Muscle layer of colon (tissue), 2 donors: ENCODE measurements around the gene HLF.

Source experiments
- H3K27ac ChIP-seq: one replicate; pipeline ENCODE4 v1.7.0; 2013; ENCODE audit warnings: low read depth, mild to moderate bottlenecking, low read length, moderate library complexity
- H3K27me3 ChIP-seq, 2 donors: one replicate each; pipeline ENCODE4 v1.7.0; 2013; ENCODE audit warnings: low read length in 2 of 2, mild to moderate bottlenecking in 2 of 2; ENCODE audit not compliant: insufficient read depth in 2 of 2, control insufficient read depth in 1 of 2
- H3K36me3 ChIP-seq: one replicate; pipeline ENCODE4 v1.7.0; 2013; ENCODE audit warnings: mild to moderate bottlenecking, low read length; ENCODE audit not compliant: insufficient read depth
- H3K4me1 ChIP-seq: one replicate; pipeline ENCODE4 v1.7.0; 2013; ENCODE audit warnings: mild to moderate bottlenecking, low read length; ENCODE audit not compliant: insufficient read depth
- H3K4me3 ChIP-seq, 2 donors: one replicate each; pipeline ENCODE4 v1.7.0; 2013; ENCODE audit warnings: low read length in 2 of 2, low read depth in 1 of 2, mild to moderate bottlenecking in 1 of 2, moderate library complexity in 1 of 2
- H3K9ac ChIP-seq: one replicate; pipeline ENCODE4 v1.7.0; 2013; ENCODE audit warnings: low read length
- H3K9me3 ChIP-seq: one replicate; pipeline ENCODE4 v1.7.0; 2013; ENCODE audit warnings: mild to moderate bottlenecking, low read length
- donor health status: abdominal sarcoma.
- donor health status: Adenocarcinoma of cecum.

The HLF gene

DNA sequence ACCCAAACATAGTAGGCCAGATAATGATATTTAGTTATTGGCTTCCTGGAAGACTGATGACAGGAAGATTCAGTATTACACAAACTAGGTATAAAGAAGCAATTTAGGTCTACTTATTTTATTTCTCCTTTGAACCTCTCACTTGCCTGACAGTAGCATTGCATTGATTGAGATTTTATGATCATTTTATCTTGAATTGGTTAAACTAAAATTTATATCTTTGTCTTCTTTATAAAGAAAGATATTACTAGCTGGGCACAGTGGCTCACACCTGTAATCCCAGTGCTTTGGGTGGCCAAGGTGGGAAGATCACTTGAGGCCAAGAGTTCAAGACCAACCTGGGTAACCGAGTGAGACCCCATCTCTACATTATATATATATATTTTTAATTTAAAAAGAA is 14.4 kb downstream of the HLF start:
- H3K27ac ChIP-seq = no peak overlapping the region
- H3K9me3 ChIP-seq = no peaks in the 10 kb centered on the region
- no peaks in the 10 kb centered on the region for H3K27me3 ChIP-seq
- no peak overlapping the region for H3K4me3 ChIP-seq
- H3K9ac ChIP-seq = no peak overlapping the region
- no peaks in the 10 kb centered on the region for H3K36me3 ChIP-seq
- H3K4me1 ChIP-seq = peaks cover 75% of the 10 kb centered on the region

DNA sequence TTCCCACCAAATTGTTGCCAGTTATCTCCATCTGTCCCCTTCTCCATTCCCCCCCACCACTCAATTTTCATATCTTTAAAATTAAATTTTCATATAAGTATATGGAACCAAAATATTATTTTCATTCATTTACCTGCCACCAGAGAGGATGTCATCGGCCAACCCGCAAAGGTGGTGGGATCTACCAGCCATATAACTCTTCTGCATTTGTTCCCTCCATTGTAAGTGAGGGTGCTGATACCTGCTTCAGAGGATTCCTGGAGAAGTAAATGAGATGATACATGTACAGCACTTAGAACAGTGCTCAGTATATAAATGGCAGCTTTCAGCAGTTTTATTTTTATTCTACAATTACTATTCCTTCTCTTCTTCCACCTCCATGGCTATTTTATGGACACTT is 15.0 kb downstream of the HLF start:
- no peaks in the 10 kb centered on the region for H3K36me3 ChIP-seq
- H3K9me3 ChIP-seq = no peaks in the 10 kb centered on the region
- H3K27ac ChIP-seq = no peak overlapping the region
- peaks cover 75% of the 10 kb centered on the region for H3K4me1 ChIP-seq
- no peak overlapping the region for H3K9ac ChIP-seq
- H3K27me3 ChIP-seq = no peaks in the 10 kb centered on the region
- no peak overlapping the region for H3K4me3 ChIP-seq

DNA sequence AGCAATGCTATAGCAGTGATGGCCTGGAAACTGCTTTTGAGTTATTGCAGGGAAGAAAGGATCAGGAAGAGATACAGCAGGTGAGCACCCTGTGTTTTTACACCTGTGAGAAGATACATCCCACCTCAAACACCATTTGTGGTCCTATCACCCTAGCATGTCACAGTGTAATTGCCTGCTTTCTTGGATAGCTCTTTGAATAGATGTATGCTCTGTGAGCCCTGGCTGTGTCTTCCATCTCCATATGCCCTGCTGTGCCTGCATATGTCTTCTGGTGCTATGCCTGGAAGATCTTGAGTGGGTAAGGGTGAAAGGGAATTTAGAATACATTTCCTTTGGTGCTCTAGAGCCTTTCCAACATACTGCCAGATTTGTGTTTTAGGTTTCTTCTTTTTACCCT is 15.5 kb downstream of the HLF start:
- H3K27me3 ChIP-seq = no peaks in the 10 kb centered on the region
- H3K9ac ChIP-seq = no peak overlapping the region
- H3K4me1 ChIP-seq = peaks cover 75% of the 10 kb centered on the region
- no peaks in the 10 kb centered on the region for H3K9me3 ChIP-seq
- no peaks in the 10 kb centered on the region for H3K36me3 ChIP-seq
- no peak overlapping the region for H3K4me3 ChIP-seq
- no peak overlapping the region for H3K27ac ChIP-seq

DNA sequence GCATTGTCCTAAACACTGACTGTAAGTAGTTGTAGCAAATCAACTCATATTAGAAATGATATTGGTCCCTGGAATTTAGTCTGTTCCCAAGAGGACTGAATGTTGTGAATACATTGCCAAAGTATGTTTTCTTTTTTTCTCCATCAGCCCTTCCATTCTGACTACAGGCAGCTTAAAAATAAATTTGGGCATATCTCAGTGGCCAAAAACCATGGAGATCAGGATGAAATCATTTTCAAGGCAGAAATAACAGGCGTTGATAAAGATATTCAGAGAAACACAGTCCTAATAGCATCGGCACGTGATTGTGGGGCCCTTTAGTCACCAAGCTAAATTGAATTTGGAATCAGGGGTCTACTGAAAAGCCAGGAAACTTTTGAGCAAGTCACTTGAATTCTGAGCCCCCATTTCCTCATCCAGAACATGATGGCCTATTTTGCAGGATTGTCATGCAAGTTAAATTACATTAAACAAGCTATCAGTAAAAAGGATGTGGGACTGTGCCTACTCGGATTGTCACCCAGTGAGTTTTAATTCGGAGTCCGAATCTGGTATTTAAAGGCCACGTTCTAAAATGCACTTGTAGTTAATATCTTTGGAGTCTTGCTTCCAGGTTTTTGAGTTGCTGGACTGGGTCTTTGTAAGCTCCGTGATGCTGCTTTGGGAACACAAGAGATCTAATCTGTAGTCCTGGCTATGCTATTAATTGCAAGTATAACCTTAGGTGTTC is 17.1 kb downstream of the HLF start:
- Histone ChIP-seq H3K36me3 (no peaks in the 10 kb centered on the region), H3K27ac (peak overlapping the region; percentile 61), H3K4me3 (no peak overlapping the region), H3K27me3 (no peaks in the 10 kb centered on the region), H3K9me3 (no peaks in the 10 kb centered on the region), H3K4me1 (peaks cover 73% of the 10 kb centered on the region), H3K9ac (no peak overlapping the region)

- peaks cover 74% of the 10 kb centered on the region for H3K4me1 ChIP-seq
- H3K27me3 ChIP-seq = no peaks in the 10 kb centered on the region
- no peak overlapping the region for H3K4me3 ChIP-seq
- H3K36me3 ChIP-seq = no peaks in the 10 kb centered on the region
- H3K9ac ChIP-seq = no peak overlapping the region
- no peaks in the 10 kb centered on the region for H3K9me3 ChIP-seq
- peak overlapping the region; percentile 61 for H3K27ac ChIP-seq
Measured at GRCh38 chr17:55282379-55282702, 17.6 kb downstream of the HLF start.

GRCh38 chr17:55282741-55283140 is 18.0 kb downstream of the HLF start:
- Histone ChIP-seq H3K36me3 (no peaks in the 10 kb centered on the region), H3K27me3 (no peaks in the 10 kb centered on the region), H3K4me3 (peak overlapping the region in 1 of 2 donors; percentile 10), H3K4me1 (peaks cover 74% of the 10 kb centered on the region), H3K9ac (no peak overlapping the region), H3K27ac (peak overlapping the region; percentile 77), H3K9me3 (no peaks in the 10 kb centered on the region)

GRCh38 chr17:55283256-55283965 is 18.7 kb downstream of the HLF start:
- H3K4me3 ChIP-seq = peak overlapping the region in 1 of 2 donors; percentile 10
- no peaks in the 10 kb centered on the region for H3K9me3 ChIP-seq
- H3K9ac ChIP-seq = no peak overlapping the region
- peak overlapping the region; percentile 77 for H3K27ac ChIP-seq
- no peaks in the 10 kb centered on the region for H3K27me3 ChIP-seq
- H3K36me3 ChIP-seq = no peaks in the 10 kb centered on the region
- H3K4me1 ChIP-seq = peaks cover 69% of the 10 kb centered on the region

DNA sequence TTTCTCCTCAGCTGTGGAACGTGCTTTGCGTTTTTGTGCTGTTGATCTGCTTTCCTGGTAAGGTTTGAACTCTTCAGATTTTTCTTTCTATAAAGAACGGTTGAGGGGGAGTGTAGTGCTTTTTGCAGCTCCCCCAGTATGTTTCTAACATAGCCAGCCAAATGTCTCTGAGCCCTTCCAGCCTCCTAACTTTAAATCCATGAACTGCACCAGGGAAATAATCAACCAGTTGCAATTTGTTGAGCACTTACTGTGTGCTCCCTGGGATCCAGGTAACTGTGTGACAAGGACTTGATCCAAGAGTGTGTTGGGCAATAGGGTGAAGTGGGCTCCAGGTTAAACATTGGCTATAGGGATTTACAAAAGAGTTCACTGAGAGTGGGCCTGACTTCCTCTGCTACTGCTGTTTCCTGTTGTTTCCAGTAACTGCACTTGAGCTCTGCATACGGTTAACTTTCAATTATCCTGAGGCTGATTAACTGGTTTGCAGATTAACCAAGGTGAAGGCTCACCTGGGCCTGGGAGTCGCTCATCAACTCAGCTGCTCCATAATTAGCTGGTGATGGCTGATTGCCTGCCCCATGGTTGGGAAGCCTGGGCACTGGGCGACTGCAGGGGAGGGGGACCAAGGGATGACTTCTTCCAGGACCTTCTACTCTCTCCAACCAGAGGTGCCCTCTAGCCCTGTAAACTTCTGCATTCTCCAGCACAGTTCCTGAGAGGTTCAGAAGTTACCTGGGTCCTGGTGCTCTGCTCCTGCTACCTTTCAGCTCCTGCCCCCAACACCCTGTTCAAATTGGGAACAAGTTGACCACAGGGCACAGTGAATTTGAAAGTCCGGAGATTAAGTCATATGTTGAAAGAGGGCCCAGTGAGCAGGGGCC is 19.5 kb downstream of the HLF start:
- Histone ChIP-seq H3K4me1 (peaks cover 71% of the 10 kb centered on the region), H3K9ac (no peak overlapping the region), H3K36me3 (peaks cover 1% of the 10 kb centered on the region), H3K4me3 (no peak overlapping the region), H3K27ac (peak overlapping the region; percentile 78), H3K9me3 (no peaks in the 10 kb centered on the region), H3K27me3 (no peaks in the 10 kb centered on the region)

- no peak overlapping the region for H3K4me3 ChIP-seq
- H3K27ac ChIP-seq = peak overlapping the region; percentile 78
- no peaks in the 10 kb centered on the region for H3K9me3 ChIP-seq
- no peaks in the 10 kb centered on the region for H3K27me3 ChIP-seq
- H3K4me1 ChIP-seq = peaks cover 73% of the 10 kb centered on the region
- H3K36me3 ChIP-seq = peaks cover 3% of the 10 kb centered on the region
- H3K9ac ChIP-seq = peak overlapping the region; percentile 3
Measured at GRCh38 chr17:55284944-55285339, 20.2 kb downstream of the HLF start.

GRCh38 chr17:55285340-55286301 is 20.9 kb downstream of the HLF start:
- H3K9ac ChIP-seq = peak overlapping the region; percentile 21
- no peaks in the 10 kb centered on the region for H3K9me3 ChIP-seq
- no peak overlapping the region for H3K4me3 ChIP-seq
- peaks cover 73% of the 10 kb centered on the region for H3K4me1 ChIP-seq
- peak overlapping the region; percentile 78 for H3K27ac ChIP-seq
- no peaks in the 10 kb centered on the region for H3K27me3 ChIP-seq
- H3K36me3 ChIP-seq = peaks cover 3% of the 10 kb centered on the region
